Measurements from ENCODE around the gene ADRM1. TPM values are rescaled to one million over a fixed set of nuclear protein-coding genes. Genes with fewer than 3 reads are reported as not detected.

The ADRM1 gene
- total RNA-seq, 1 donor from 2014 or later: 125 TPM

GRCh38 chr20:62309947-62310756 is 7.4 kb downstream of the ADRM1 start:
- Histone ChIP-seq H3K4me3 (ENCODE audit: insufficient read depth, low read depth, low read length) (no peak overlapping the region), H2AFZ (ENCODE audit: low read depth, low read length) (no peak overlapping the region), H3K79me2 (ENCODE audit: insufficient read depth, low read length) (peaks cover 27% of the 10 kb centered on the region), H3K4me1 (ENCODE audit: insufficient read depth, low read length) (peaks cover 7% of the 10 kb centered on the region), H3K9ac (ENCODE audit: low read length) (no peak overlapping the region), H3K9me3 (ENCODE audit: insufficient read depth, low read depth, low read length) (no peaks in the 10 kb centered on the region), H3K4me2 (ENCODE audit: low read length) (no peak overlapping the region), H3K27ac (ENCODE audit: low read depth, low read length) (no peak overlapping the region), H4K20me1 (ENCODE audit: insufficient read depth, low read length) (peaks cover 38% of the 10 kb centered on the region), H3K27me3 (ENCODE audit: insufficient read depth, low read length) (no peaks in the 10 kb centered on the region), H3K36me3 (ENCODE audit: insufficient read depth, low read length) (peaks cover 10% of the 10 kb centered on the region)
- Mint-ChIP-seq H3K4me3 (ENCODE audit: unreplicated experiment) (no peak overlapping the region), H3K36me3 (ENCODE audit: low read depth, unreplicated experiment) (peaks cover 2% of the 10 kb centered on the region), H3K9me3 (ENCODE audit: unreplicated experiment) (no peaks in the 10 kb centered on the region), H3K27ac (ENCODE audit: unreplicated experiment) (no peak overlapping the region), H3K27me3 (ENCODE audit: low read depth, unreplicated experiment) (no peaks in the 10 kb centered on the region), H3K4me1 (ENCODE audit: low read depth, unreplicated experiment) (peaks cover 3% of the 10 kb centered on the region)
- TF ChIP-seq EZH2 (IDR thresholded peaks at IDR 0.05; ENCODE audit: insufficient read depth, low read length): no peak
- TF ChIP-seq CTCF (IDR thresholded peaks at IDR 0.05; ENCODE audit: insufficient read depth, low read depth, low read length): no peak
- DNase-seq (ENCODE audit: low read depth) (no peak), FAIRE-seq (no peak)

GRCh38 chr20:62310757-62311121 is 7.9 kb downstream of the ADRM1 start:
- no peak overlapping the region for H3K9ac ChIP-seq (ENCODE audit: low read length)
- H3K27ac ChIP-seq (ENCODE audit: low read depth, low read length): no peak overlapping the region
- no peak for TF ChIP-seq EZH2 (IDR thresholded peaks at IDR 0.05; ENCODE audit: insufficient read depth, low read length)
- no peak for TF ChIP-seq CTCF (IDR thresholded peaks at IDR 0.05; ENCODE audit: insufficient read depth, low read depth, low read length)
- no peaks in the 10 kb centered on the region for H3K27me3 ChIP-seq (ENCODE audit: insufficient read depth, low read length)
- Mint-ChIP-seq H3K4me3 (ENCODE audit: unreplicated experiment) (no peak overlapping the region), H3K27ac (ENCODE audit: unreplicated experiment) (no peak overlapping the region), H3K36me3 (ENCODE audit: low read depth, unreplicated experiment) (peaks cover 5% of the 10 kb centered on the region), H3K27me3 (ENCODE audit: low read depth, unreplicated experiment) (no peaks in the 10 kb centered on the region), H3K4me1 (ENCODE audit: low read depth, unreplicated experiment) (no peaks in the 10 kb centered on the region), H3K9me3 (ENCODE audit: unreplicated experiment) (no peaks in the 10 kb centered on the region)
- H2AFZ ChIP-seq (ENCODE audit: low read depth, low read length): no peak overlapping the region
- FAIRE-seq (no peak), DNase-seq (ENCODE audit: low read depth) (no peak)
- no peak overlapping the region for H3K4me3 ChIP-seq (ENCODE audit: insufficient read depth, low read depth, low read length)
- H3K4me1 ChIP-seq (ENCODE audit: insufficient read depth, low read length): peaks cover under 1% of the 10 kb centered on the region
- H4K20me1 ChIP-seq (ENCODE audit: insufficient read depth, low read length): peaks cover 32% of the 10 kb centered on the region
- peaks cover 21% of the 10 kb centered on the region for H3K79me2 ChIP-seq (ENCODE audit: insufficient read depth, low read length)
- no peak overlapping the region for H3K4me2 ChIP-seq (ENCODE audit: low read length)
- H3K36me3 ChIP-seq (ENCODE audit: insufficient read depth, low read length): peaks cover 10% of the 10 kb centered on the region
- no peaks in the 10 kb centered on the region for H3K9me3 ChIP-seq (ENCODE audit: insufficient read depth, low read depth, low read length)

- DNase-seq (ENCODE audit: low read depth) (no peak), FAIRE-seq (no peak)
- H3K4me3 Mint-ChIP-seq (ENCODE audit: unreplicated experiment): no peak overlapping the region
- H3K36me3 Mint-ChIP-seq (ENCODE audit: low read depth, unreplicated experiment): peaks cover 9% of the 10 kb centered on the region
- H3K9ac ChIP-seq (ENCODE audit: low read length): no peak overlapping the region
- H3K79me2 ChIP-seq (ENCODE audit: insufficient read depth, low read length): peaks cover 17% of the 10 kb centered on the region
- H4K20me1 ChIP-seq (ENCODE audit: insufficient read depth, low read length): peaks cover 28% of the 10 kb centered on the region
- no peaks in the 10 kb centered on the region for H3K4me1 Mint-ChIP-seq (ENCODE audit: low read depth, unreplicated experiment)
- H3K9me3 Mint-ChIP-seq (ENCODE audit: unreplicated experiment): no peaks in the 10 kb centered on the region
- H3K27me3 ChIP-seq (ENCODE audit: insufficient read depth, low read length): no peaks in the 10 kb centered on the region
- no peaks in the 10 kb centered on the region for H3K9me3 ChIP-seq (ENCODE audit: insufficient read depth, low read depth, low read length)
- TF ChIP-seq EZH2 (IDR thresholded peaks at IDR 0.05; ENCODE audit: insufficient read depth, low read length) (no peak), CTCF (IDR thresholded peaks at IDR 0.05; ENCODE audit: insufficient read depth, low read depth, low read length) (no peak)
- no peak overlapping the region for H2AFZ ChIP-seq (ENCODE audit: low read depth, low read length)
- no peak overlapping the region for H3K4me3 ChIP-seq (ENCODE audit: insufficient read depth, low read depth, low read length)
- no peak overlapping the region for H3K27ac ChIP-seq (ENCODE audit: low read depth, low read length)
- no peak overlapping the region for H3K27ac Mint-ChIP-seq (ENCODE audit: unreplicated experiment)
- no peak overlapping the region for H3K4me2 ChIP-seq (ENCODE audit: low read length)
- no peaks in the 10 kb centered on the region for H3K27me3 Mint-ChIP-seq (ENCODE audit: low read depth, unreplicated experiment)
- no peaks in the 10 kb centered on the region for H3K4me1 ChIP-seq (ENCODE audit: insufficient read depth, low read length)
- H3K36me3 ChIP-seq (ENCODE audit: insufficient read depth, low read length): peaks cover 10% of the 10 kb centered on the region
These were observed 8.4 kb downstream of the ADRM1 start for GRCh38 chr20:62311150-62311549.

All from astrocyte (in vitro differentiated cells and primary cell).